HG03039 (cell line): ENCODE results near the gene FAM199X.
"Not testable (repeated sequence)": the region's sequence is repeated elsewhere in the genome, so short reads cannot be mapped to it uniquely, and the experiment has no call there.

Experiments
- ATAC-seq: cut with Tn5 transposase; IDR thresholded peaks from one replicate; pipeline ENCODE4 v1.9.1; 2021; ENCODE audit warnings: mild to moderate bottlenecking, moderate library complexity; ENCODE audit not compliant: unreplicated experiment

Gene FAM199X

GRCh38 chrX:104187931-104188330, 21.7 kb downstream of the FAM199X start:
- no peak for ATAC-seq

GRCh38 chrX:104189837-104190236, 23.6 kb downstream of the FAM199X start:
- no peak for ATAC-seq

GRCh38 chrX:104193485-104193884, 27.2 kb downstream of the FAM199X start:
- no peak for ATAC-seq

GRCh38 chrX:104195013-104195412, 28.8 kb downstream of the FAM199X start:
- no peak for ATAC-seq

- no peak for ATAC-seq
Observed at GRCh38 chrX:104195489-104196084, 29.3 kb downstream of the FAM199X start.

GRCh38 chrX:104205548-104205947, 39.3 kb downstream of the FAM199X start:
- ATAC-seq: no peak

GRCh38 chrX:104211187-104211586, 44.9 kb downstream of the FAM199X start:
- no peak for ATAC-seq

- ATAC-seq: not testable (repeated sequence)
Observed at GRCh38 chrX:104230060-104230459, 63.8 kb downstream of the FAM199X start.
